HL-60 (cell line): ENCODE measurements around the gene RAPGEF2.

Experiments
- DNase-seq, 2 experiments: peaks; one replicate each; pipeline ENCODE4 v3.0.0-alpha.2; 2010 to 2020; ENCODE audit warnings: low read depth in 1 of 2, low spot score in 1 of 2
- H3K27ac ChIP-seq: fragments of 250-450 bp; sonication (Bioruptor Pico); replicated peaks from 2 replicates; pipeline ENCODE4 v1.5.1; 2020; ENCODE audit warnings: mild to moderate bottlenecking, moderate library complexity
- H3K27me3 ChIP-seq: fragments of 250-450 bp; sonication (Bioruptor Pico); 2 replicates; pipeline ENCODE4 v1.5.1; 2021; ENCODE audit warnings: mild to moderate bottlenecking, moderate library complexity; ENCODE audit not compliant: insufficient read depth, poor library complexity, severe bottlenecking
- H3K4me3 ChIP-seq: replicated peaks from 2 replicates; pipeline ENCODE4 v1.5.1; 2011; ENCODE audit warnings: mild to moderate bottlenecking, control low read depth, low read length; ENCODE audit not compliant: insufficient read depth
- CTCF ChIP-seq: IDR thresholded peaks from one replicate; pipeline ENCODE4 v1.5.1; 2011; ENCODE audit warnings: low read length, control low read depth, inconsistent platforms; ENCODE audit not compliant: insufficient read depth
- GABPA ChIP-seq: IDR thresholded peaks from 2 replicates; pipeline ENCODE4 v1.6.1; 2012; ENCODE audit warnings: low read depth
- POLR2AphosphoS5 ChIP-seq: IDR thresholded peaks from 2 replicates; pipeline ENCODE4 v1.6.1; 2012; ENCODE audit warnings: low read depth
- REST ChIP-seq: IDR thresholded peaks from 2 replicates; pipeline ENCODE4 v1.6.1; 2012; ENCODE audit warnings: low read depth; ENCODE audit not compliant: insufficient replicate concordance
- SPI1 ChIP-seq: IDR thresholded peaks from 2 replicates; pipeline ENCODE4 v1.6.1; 2012; ENCODE audit warnings: low read depth, mild to moderate bottlenecking, borderline replicate concordance

The RAPGEF2 gene

GRCh38 chr4:159296061-159296460, 193.2 kb downstream of the RAPGEF2 start:
- TF ChIP-seq GABPA: no peak
- TF ChIP-seq CTCF: no peak
- TF ChIP-seq SPI1: no peak
- TF ChIP-seq POLR2AphosphoS5: no peak
- TF ChIP-seq REST: no peak
- H3K4me3 ChIP-seq: no peak overlapping the region
- DNase-seq: no peak
- no peak overlapping the region for H3K27ac ChIP-seq
- no peaks in the 10 kb centered on the region for H3K27me3 ChIP-seq

- no peak for TF ChIP-seq POLR2AphosphoS5
- TF ChIP-seq CTCF: no peak
- no peak for TF ChIP-seq GABPA
- TF ChIP-seq SPI1: no peak
- TF ChIP-seq REST: no peak
- no peak overlapping the region for H3K27ac ChIP-seq
- DNase-seq: no peak
- no peak overlapping the region for H3K4me3 ChIP-seq
- no peaks in the 10 kb centered on the region for H3K27me3 ChIP-seq
Observed at GRCh38 chr4:159297091-159297490, 194.2 kb downstream of the RAPGEF2 start.

GRCh38 chr4:159298502-159298901, 195.6 kb downstream of the RAPGEF2 start:
- H3K27ac ChIP-seq: no peak overlapping the region
- no peak for DNase-seq
- TF ChIP-seq CTCF: no peak
- no peak for TF ChIP-seq GABPA
- no peak for TF ChIP-seq REST
- no peak for TF ChIP-seq SPI1
- no peak for TF ChIP-seq POLR2AphosphoS5
- no peaks in the 10 kb centered on the region for H3K27me3 ChIP-seq
- no peak overlapping the region for H3K4me3 ChIP-seq
